ENCODE measurements around the gene SWI5.

GRCh38 chr9:128325629-128326028 lies 49.6 kb downstream of the SWI5 start:
- TF ChIP-seq CTCF (IDR thresholded peaks at IDR 0.05), result no peak
- TF ChIP-seq POLR2A (IDR thresholded peaks at IDR 0.05), result no peak
